Measurements from ENCODE around the gene SPOCK1.
A peak's percentile ranks its signal among the peaks of the same experiment; 100 is the strongest.
"Not testable (repeated sequence)": the region's sequence is repeated elsewhere in the genome, so short reads cannot be mapped to it uniquely, and the experiment has no call there.

Gene SPOCK1

DNA sequence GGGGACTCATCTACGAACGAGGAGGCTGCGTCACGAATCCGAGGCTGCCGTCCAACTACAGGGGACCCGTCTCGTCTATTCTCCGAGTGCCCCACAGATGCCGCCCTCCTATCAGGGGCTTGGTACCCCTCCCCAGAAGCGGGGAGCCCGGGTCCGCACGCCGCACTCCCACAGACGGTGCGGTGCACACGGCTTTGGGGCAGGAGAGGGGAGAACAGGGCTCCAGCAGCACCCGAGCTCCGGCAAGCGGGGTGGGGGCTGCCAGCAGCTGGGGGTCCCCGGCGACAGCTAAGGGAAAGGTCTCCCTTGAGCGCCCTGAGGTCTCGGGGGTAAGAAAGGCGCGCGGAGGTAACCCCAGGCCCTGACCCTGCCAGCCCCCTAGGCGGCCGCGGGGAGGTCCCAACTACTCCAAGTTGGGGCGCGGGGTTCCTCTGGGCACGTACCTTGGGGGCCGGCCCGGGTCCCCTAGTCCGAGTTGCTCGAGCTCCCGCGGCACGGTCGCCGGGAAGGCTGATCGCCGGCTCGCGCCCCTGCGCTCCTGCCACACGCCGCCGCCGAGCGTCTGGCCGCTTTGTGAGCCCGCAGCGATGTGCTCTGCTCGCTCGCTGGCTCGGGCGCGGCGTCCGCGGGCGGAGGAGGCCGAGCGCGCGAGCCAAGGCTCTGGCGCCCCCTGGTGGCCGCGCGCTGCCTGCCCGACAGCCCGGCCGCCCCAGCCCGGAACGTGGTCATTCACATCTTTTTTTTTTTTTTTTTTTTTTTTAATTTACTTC lies at the start of gene SPOCK1:
Gene SPOCK1, minus strand, starts transcription at position 591 of the 770 bp plus-strand sequence.
- DNase-seq (ENCODE audit: low spot score): peak; percentile 83

DNA sequence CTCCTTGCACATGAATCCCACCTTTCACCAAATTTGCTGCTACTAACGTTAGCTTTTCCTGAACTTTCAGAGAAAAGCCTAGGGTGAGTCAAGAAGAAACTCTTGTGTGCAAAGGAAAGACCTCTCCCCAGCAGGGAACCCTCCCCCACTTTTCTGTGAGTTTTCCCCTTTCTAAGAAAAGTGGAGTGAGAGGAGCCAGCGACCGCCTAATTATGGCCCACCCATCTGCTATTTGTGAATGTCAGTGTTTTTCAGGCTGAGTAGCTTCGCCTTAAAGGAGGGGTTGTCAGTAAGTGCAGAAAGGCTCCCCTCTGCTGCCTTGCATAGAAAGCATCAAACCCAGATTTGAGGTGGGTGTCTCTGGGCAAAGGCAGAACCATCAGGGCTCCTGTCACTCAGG lies 46.8 kb upstream of the SPOCK1 start:
- no peak for DNase-seq (ENCODE audit: low spot score)

DNA sequence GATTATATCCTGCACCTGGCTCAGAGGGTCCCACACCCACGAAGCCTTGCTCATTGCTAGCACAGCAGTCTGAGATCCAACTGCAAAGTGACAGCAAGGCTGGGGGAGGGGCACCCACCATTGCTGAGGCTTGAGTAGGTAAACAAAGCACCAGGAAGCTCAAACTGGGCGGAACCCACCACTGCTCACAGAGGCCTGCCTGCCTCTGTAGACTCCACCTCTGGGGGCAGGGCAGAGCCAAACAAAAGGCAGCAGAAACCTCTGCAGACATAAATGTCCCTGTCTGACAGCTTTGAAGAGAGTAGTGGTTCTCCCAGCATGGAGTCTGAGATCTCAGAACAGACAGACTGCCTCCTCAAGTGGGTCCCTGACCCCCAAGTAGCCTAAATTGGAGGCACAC lies 36.3 kb upstream of the SPOCK1 start:
- not testable (repeated sequence) for DNase-seq (ENCODE audit: low spot score)

DNA sequence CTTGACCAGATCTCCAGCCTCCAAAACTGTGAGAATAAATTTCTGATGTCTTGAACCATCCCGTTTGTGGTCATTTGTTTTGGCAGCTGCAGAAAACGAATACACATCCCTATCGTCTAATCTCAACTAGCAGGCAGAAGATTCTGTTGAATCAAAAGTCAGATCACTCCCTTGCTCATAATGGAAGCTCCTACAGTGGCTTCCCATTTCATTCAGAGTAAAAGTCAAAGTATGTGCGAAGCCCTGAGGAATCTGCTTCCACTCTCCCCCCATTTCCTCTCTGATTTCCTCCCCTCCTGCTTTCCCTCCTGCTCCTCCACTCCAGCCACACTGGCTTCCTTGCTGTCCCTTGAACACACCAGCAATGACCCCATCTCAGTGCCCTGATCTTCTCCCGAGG lies 34.8 kb upstream of the SPOCK1 start:
- no peak for DNase-seq (ENCODE audit: low spot score)

GRCh38 chr5:137531266-137531665 lies 32.1 kb upstream of the SPOCK1 start:
- DNase-seq (ENCODE audit: low spot score): no peak

DNA sequence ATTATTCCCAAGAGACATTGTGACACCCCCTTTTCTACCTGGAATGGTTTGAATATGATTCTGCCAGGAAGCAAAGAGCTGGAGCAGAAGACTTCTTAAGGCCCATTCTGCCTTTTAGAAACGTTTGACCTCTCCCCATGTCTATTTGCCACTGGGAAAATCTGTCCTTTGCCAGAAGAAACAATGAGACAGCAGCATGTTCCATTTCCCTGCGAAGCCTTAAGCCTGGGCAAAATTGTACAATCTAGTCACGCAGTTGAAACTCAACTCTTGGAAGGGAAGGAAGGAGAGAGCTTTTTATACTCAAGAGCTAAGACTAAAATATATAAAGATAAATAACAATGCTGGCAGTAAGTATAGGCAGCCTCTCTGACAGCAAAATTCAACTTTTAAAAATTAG lies 22.1 kb upstream of the SPOCK1 start:
- DNase-seq (ENCODE audit: low spot score): no peak

- no peak for DNase-seq (ENCODE audit: low spot score)
These were observed 17.8 kb upstream of the SPOCK1 start for GRCh38 chr5:137516961-137517360.

DNA sequence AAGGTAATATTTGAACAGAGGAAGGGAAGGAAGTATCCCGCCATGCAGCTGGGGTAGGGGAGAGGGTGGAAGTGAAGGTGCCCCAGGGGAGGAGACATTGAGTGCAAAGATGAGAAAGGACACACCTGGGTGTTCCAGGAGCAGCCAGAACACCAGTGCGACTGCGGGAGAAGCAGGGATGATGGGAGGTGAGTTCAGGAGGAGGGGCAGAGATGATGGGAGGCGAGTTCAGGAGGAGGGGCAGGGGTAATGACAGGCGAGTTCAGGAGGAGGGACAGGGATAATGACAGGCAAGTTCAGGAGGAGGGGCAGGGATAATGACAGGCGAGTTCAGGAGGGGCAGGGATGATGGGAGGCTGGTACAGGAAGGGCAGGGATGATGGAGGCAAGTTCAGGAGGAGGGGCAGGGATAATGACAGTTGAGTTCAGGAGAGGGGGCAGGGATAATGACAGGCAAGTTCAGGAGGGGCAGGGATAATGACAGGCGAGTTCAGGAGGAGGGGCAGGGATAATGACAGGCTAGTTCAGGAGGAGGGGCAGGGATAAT lies 17.2 kb upstream of the SPOCK1 start:
- DNase-seq (ENCODE audit: low spot score): no peak

DNA sequence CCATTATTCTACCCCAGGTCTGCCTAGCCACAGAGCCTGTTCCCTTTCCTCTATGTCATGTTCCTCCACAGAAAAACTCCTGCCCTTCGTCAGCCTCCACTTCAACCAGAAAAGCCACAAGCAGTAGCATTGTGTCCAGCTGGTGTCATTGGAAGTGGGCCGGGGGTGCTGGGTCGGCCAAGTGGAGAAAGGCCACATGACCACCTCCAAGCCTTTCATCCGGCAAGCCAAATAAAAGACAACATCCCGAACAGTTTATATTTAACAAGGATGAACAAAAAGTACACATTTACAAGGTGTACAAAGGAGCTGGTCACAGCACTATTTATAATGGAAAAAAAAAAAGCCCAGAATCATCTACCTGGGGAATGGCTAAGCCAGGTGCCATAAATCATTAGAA lies 16.1 kb upstream of the SPOCK1 start:
- no peak for DNase-seq (ENCODE audit: low spot score)

- DNase-seq (ENCODE audit: low spot score): no peak
These were observed 11.5 kb upstream of the SPOCK1 start for GRCh38 chr5:137510671-137511070.

DNA sequence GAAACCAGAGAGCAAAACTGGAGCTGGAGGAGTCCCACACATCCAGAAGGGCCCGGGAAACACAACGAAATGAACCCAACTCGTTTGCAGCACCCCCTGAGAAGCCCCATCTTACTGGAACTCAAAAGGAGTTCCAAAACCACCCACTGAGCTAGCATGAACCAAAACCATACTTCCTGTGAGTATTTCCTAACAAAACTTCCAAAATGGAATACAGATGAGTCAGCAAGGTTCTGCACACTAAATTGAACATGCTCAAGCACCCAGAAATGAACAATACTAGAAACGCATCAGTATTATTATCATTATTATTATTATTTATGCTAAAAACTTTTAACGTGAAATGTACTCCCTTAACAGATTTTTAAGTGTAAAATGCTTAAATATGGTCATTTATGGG lies 8.0 kb upstream of the SPOCK1 start:
- DNase-seq (ENCODE audit: low spot score): no peak

DNA sequence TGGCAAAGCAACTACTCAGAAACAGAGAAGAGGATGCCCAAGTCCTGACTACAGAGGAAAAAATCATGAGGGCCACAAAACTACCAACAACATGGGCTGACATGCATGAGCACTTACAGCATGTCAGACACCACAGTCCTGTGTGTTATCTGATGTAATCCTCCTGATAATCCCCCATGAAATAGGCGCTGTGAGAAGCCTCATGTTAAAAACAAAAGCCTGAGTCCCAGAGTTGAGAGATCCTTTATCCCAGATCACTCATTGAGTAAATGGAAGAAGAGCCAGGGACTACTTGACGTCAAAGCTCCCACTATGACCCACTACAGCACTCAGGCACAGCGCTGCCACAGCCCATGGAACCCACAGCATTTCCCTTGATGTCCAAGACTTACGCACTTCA lies 7.2 kb upstream of the SPOCK1 start:
- no peak for DNase-seq (ENCODE audit: low spot score)

DNA sequence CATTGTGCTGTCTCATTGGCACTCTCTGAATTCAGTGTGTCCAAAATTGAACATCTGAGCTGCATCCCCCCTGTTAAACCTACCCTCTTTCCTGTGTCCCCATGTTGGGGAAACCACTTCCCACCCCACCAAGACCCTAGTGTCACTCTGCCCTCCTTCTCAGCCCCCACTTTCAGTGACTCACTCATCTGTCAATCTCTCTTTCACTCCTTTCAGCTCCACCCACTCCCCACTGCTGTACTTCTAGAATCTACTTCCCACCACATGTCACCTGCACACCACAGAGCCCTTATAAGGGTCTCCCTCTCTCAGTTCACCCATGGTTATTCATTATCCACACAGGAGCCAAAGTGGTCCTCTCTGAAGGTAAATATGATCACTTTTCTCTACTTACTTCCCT lies 5.8 kb upstream of the SPOCK1 start:
- no peak for DNase-seq (ENCODE audit: low spot score)

DNA sequence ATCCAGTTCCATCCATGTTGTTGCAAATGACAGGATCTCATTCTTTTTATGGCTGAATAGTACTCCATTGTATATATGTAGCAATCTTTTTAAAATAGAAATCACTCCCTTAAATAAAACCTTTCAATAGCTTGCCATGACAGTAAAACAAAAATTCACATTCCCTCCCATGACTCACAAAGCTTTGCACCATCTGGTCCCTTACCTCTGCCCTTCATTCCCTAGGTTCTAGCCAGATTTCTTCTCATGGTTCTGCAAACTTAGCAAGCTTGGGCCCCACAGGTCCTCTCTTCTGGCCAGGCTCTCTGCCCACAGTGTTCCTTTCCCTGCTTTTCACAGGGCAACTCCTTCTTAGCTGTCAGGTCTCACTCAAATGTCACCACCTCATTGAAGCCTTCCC lies 4.3 kb upstream of the SPOCK1 start:
- DNase-seq (ENCODE audit: low spot score): no peak

DNA sequence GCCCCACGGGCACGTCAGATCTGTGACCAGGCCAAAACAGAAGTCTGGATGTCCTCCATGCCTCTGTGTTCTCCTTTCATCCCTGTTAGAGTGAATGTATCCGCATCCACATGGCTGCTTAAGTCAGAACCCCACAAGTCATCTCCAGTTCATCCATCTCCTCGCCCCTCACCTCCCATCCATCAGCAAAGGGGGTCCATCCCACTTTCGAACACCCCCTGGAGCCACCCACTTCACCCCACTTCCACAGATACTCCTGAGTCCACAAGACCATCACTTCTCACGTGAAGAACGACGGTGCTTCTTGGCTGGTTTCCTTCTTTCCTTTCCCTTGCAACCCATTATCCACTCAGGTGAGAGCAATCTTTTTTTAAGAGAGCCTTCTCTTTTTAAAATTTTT lies 3.5 kb upstream of the SPOCK1 start:
- DNase-seq (ENCODE audit: low spot score): no peak

DNA sequence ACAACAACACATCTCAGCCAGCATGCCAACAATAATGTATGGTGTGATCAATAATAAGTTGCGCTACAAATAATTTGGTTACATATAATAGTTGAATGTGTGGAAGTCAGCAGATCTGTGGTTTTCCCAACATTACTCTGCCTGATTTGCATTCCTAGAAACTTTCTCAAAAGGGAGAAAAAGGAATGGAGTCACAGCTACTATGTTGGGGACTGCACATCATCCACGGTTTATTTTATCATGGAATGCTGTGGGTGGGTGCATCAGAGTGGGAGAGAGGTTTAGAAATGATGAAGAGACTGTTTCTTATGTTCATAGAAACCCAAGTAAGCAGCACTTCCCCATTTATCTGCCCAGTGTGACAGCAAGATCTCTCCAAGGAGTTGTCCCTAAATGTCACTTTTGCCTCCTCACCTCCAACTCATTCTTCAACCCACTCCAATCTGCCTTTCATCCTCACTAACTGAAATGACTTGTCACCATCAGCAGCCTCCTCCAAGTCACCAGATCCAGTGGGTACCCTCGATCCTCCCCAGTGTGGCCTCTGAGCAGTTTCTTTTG lies 2.8 kb upstream of the SPOCK1 start:
- no peak for DNase-seq (ENCODE audit: low spot score)

- DNase-seq (ENCODE audit: low spot score): no peak
These were observed 2.1 kb upstream of the SPOCK1 start for GRCh38 chr5:137501226-137501625.

GRCh38 chr5:137500615-137501225 lies 1.6 kb upstream of the SPOCK1 start:
- no peak for DNase-seq (ENCODE audit: low spot score)

- not testable (repeated sequence) for DNase-seq (ENCODE audit: low spot score)
These were observed 351 bp upstream of the SPOCK1 start for GRCh38 chr5:137499506-137499847.

- no peak for DNase-seq (ENCODE audit: low spot score)
These were observed 808 bp downstream of the SPOCK1 start for GRCh38 chr5:137498301-137498735.

DNA sequence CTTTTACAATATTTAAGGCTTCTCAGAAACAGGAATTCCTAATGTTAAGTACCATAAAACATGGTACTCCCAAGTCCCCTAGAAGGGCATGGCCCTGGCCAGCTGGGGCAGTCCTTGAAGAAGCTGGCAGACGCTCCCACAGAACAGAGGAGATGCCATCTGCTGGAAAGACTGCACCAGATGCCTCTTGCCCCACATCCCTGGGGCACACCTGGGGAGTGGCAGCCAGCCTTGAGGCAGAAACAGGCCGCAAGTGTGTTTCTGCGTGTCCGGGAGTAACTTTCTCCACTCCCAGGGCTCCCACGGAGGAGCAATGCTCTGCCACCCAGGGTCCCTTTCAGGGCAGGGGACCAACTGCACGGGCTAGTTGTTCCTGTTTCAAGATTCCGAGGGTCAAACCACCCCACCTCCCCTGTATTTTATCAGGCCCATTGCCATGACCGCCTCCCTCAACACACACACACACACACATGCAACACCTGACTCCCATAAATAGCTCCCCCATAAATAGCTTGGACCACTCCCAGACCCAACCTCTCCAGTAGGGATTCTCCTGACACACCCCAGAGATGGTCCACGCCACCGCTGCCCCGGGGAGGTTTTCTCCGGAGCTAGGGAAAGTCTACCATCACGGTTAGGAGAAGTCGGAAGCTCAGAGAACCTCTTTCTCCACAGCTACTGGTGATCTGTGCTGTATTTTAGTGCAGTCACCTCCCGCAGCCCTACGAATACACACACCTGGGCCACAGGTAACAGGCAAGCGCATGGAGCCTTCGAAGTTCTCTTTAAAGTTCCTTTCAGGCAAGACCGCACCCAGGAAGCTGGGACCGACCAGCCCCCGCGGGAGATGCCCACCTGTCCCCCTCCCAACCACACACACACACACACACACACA lies 1.5 kb downstream of the SPOCK1 start:
- DNase-seq (ENCODE audit: low spot score): no peak

DNA sequence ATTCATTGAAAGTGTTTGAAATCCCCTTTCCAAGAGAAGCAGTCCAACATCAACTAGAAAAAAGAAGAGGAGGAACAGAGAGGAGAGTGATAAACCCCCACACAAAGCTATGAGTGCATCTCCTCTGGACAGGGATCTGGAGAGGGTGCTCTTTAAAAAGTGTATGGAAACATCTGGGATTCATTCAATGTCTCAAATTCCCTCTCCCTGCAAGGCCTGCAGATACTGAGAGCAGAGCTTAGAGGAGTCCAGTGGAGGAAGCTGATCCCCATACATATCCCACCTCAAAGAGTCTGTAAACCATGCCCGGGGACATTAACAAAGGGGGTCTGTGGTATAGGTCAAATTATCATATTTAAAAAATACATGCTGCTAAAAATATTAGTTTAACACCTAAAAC lies 2.2 kb downstream of the SPOCK1 start:
- no peak for DNase-seq (ENCODE audit: low spot score)

Data from left forelimb (tissue), 1 donor.